Astrocyte (in vitro differentiated cells and primary cell): ENCODE measurements around the gene PLPPR4. TPM values are rescaled to one million over a fixed set of nuclear protein-coding genes. Genes with fewer than 3 reads are reported as not detected.

ENCODE experiments used
- DNase-seq: peaks from one replicate; pipeline ENCODE4 v3.0.0-alpha.2; 2010; ENCODE audit warnings: low read depth
- FAIRE-seq: peaks from 2 replicates; lab custom pipeline; 2011; peaks lifted over from hg19 to GRCh38; lab: Jason Lieb, UNC
- H2AFZ ChIP-seq: 2 replicates; pipeline ENCODE4 v1.6.0; 2012; ENCODE audit warnings: low read depth, low read length, inconsistent platforms
- H3K27ac ChIP-seq: 2 replicates; pipeline ENCODE4 v1.5.1; 2011; ENCODE audit warnings: low read depth, low read length, inconsistent platforms
- H3K27me3 ChIP-seq: 2 replicates; pipeline ENCODE4 v1.6.0; 2011; ENCODE audit warnings: low read length, inconsistent platforms; ENCODE audit not compliant: insufficient read depth
- H3K36me3 ChIP-seq: 2 replicates; pipeline ENCODE4 v1.5.1; 2011; ENCODE audit warnings: low read length, inconsistent platforms; ENCODE audit not compliant: insufficient read depth
- H3K4me1 ChIP-seq: 2 replicates; pipeline ENCODE4 v1.5.1; 2011; ENCODE audit warnings: low read length, inconsistent platforms; ENCODE audit not compliant: insufficient read depth
- H3K4me2 ChIP-seq: 2 replicates; pipeline ENCODE4 v1.6.0; 2012; ENCODE audit warnings: low read length, inconsistent platforms
- H3K4me3 ChIP-seq: 2 replicates; pipeline ENCODE4 v1.5.1; 2011; ENCODE audit warnings: low read depth, mild to moderate bottlenecking, low read length, inconsistent platforms; ENCODE audit not compliant: insufficient read depth
- H3K79me2 ChIP-seq: 2 replicates; pipeline ENCODE4 v1.6.0; 2012; ENCODE audit warnings: mild to moderate bottlenecking, low read length, inconsistent platforms; ENCODE audit not compliant: insufficient read depth
- H3K9ac ChIP-seq: 2 replicates; pipeline ENCODE4 v1.6.0; 2012; ENCODE audit warnings: mild to moderate bottlenecking, low read length, inconsistent platforms
- H3K9me3 ChIP-seq: 2 replicates; pipeline ENCODE4 v1.5.1; 2012; ENCODE audit warnings: low read depth, mild to moderate bottlenecking, low read length, inconsistent platforms; ENCODE audit not compliant: insufficient read depth
- H4K20me1 ChIP-seq: 2 replicates; pipeline ENCODE4 v1.6.0; 2012; ENCODE audit warnings: low read length, inconsistent platforms; ENCODE audit not compliant: insufficient read depth
- H3K27ac Mint-ChIP-seq: one replicate; pipeline ENCODE4 v1.8.0; 2021; ENCODE audit warnings: mild to moderate bottlenecking, mixed read lengths; ENCODE audit not compliant: unreplicated experiment
- H3K27me3 Mint-ChIP-seq: one replicate; pipeline ENCODE4 v1.8.0; 2021; ENCODE audit warnings: low read depth, mixed read lengths; ENCODE audit not compliant: unreplicated experiment
- H3K36me3 Mint-ChIP-seq: one replicate; pipeline ENCODE4 v1.8.0; 2021; ENCODE audit warnings: low read depth, mixed read lengths; ENCODE audit not compliant: unreplicated experiment
- H3K4me1 Mint-ChIP-seq: one replicate; pipeline ENCODE4 v1.8.0; 2021; ENCODE audit warnings: low read depth, mixed read lengths; ENCODE audit not compliant: unreplicated experiment
- H3K4me3 Mint-ChIP-seq: one replicate; pipeline ENCODE4 v1.8.0; 2021; ENCODE audit warnings: mild to moderate bottlenecking, moderate library complexity, mixed read lengths; ENCODE audit not compliant: unreplicated experiment
- H3K9me3 Mint-ChIP-seq: one replicate; pipeline ENCODE4 v1.8.0; 2021; ENCODE audit warnings: mild to moderate bottlenecking, mixed read lengths; ENCODE audit not compliant: unreplicated experiment
- EZH2 ChIP-seq: IDR thresholded peaks from 2 replicates; pipeline ENCODE4 v1.6.1; 2012; ENCODE audit warnings: mild to moderate bottlenecking, low read length, inconsistent platforms; ENCODE audit not compliant: insufficient read depth
- total RNA-seq: library from RNA; stranded (reverse); gene quantifications from 2 replicates; pipeline ENCODE4 v1.2.1, GENCODE V29; 2021
- TF ChIP-seq, protein P1 (sequence below): IDR thresholded peaks from 2 replicates; pipeline ENCODE4 v1.5.1; 2011; ENCODE audit warnings: low read depth, mild to moderate bottlenecking, inconsistent platforms, low read length, moderate library complexity; ENCODE audit not compliant: insufficient read depth

Gene PLPPR4
- total RNA-seq, 1 donor from 2014 or later, result 0.07 TPM

DNA sequence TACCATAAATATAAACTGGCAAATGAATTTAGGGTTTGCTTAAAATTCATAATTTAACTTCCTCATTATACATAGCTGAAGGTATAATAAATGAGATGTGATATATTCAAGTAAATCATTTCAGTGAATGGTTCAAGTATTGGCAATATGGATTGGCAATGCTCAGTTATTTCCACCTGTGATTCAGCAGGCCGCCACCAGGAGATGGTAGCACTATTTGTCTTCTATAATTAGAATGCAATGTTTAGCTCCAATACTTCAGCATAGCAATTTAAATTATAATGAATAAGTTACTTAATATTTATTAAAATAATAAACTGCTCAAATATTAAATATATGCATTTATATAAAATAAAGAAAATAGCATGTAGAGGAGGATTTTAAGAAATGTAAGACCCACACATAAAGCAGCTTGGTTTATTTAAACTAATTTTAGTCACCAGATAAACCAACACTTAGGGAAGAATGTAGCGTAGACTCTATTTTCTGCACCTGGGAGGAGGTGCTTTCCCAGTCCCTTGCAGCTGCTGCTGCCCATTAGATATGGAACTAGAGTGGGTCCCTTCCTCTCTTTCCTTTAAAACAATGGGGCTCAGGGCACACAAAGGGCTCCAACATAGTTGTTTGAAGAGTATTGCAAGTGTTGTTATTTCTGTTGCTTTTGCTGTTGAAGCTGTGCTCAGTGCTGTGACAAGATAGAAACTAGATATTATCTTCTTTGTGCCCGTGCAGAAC is 62.1 kb downstream of the PLPPR4 start:
- Mint-ChIP-seq H3K9me3 (no peaks in the 10 kb centered on the region), H3K27ac (no peak overlapping the region), H3K27me3 (no peaks in the 10 kb centered on the region), H3K4me3 (no peak overlapping the region), H3K4me1 (peaks cover 5% of the 10 kb centered on the region), H3K36me3 (no peaks in the 10 kb centered on the region)
- TF ChIP-seq EZH2, result no peak
- TF ChIP-seq, protein P1, sequence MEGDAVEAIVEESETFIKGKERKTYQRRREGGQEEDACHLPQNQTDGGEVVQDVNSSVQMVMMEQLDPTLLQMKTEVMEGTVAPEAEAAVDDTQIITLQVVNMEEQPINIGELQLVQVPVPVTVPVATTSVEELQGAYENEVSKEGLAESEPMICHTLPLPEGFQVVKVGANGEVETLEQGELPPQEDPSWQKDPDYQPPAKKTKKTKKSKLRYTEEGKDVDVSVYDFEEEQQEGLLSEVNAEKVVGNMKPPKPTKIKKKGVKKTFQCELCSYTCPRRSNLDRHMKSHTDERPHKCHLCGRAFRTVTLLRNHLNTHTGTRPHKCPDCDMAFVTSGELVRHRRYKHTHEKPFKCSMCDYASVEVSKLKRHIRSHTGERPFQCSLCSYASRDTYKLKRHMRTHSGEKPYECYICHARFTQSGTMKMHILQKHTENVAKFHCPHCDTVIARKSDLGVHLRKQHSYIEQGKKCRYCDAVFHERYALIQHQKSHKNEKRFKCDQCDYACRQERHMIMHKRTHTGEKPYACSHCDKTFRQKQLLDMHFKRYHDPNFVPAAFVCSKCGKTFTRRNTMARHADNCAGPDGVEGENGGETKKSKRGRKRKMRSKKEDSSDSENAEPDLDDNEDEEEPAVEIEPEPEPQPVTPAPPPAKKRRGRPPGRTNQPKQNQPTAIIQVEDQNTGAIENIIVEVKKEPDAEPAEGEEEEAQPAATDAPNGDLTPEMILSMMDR, result no peak
- no peak overlapping the region for H3K9ac ChIP-seq
- H3K4me3 ChIP-seq, result no peak overlapping the region
- no peak for DNase-seq
- no peaks in the 10 kb centered on the region for H3K9me3 ChIP-seq
- H3K79me2 ChIP-seq, result no peaks in the 10 kb centered on the region
- H4K20me1 ChIP-seq, result no peaks in the 10 kb centered on the region
- H3K36me3 ChIP-seq, result no peaks in the 10 kb centered on the region
- H3K4me1 ChIP-seq, result no peaks in the 10 kb centered on the region
- FAIRE-seq, result no peak
- H3K4me2 ChIP-seq, result no peak overlapping the region
- no peak overlapping the region for H2AFZ ChIP-seq
- H3K27ac ChIP-seq, result no peak overlapping the region
- H3K27me3 ChIP-seq, result no peaks in the 10 kb centered on the region

DNA sequence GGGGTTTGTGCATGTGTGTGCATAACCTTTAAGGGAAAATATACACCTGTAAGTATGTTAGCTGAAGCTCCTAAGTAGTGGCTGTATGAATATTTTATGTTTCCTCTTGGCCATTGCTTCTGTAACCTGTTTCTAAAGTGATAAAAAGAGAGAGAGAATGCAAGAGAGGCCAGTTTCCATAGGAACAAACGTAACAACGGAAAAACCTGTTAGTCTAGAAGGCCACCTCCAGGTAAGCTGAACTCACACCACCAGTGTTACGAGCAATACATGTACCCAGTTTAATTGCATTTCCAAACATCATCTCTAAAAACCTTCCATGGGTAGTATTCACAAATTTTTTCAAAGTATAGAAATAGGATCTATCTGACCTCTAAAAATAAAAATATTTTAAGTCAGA is 63.1 kb downstream of the PLPPR4 start:
- H3K27me3 Mint-ChIP-seq, result no peaks in the 10 kb centered on the region
- H3K4me3 ChIP-seq, result no peak overlapping the region
- peaks cover 5% of the 10 kb centered on the region for H3K4me1 Mint-ChIP-seq
- no peak overlapping the region for H2AFZ ChIP-seq
- no peaks in the 10 kb centered on the region for H3K4me1 ChIP-seq
- no peak overlapping the region for H3K9ac ChIP-seq
- no peaks in the 10 kb centered on the region for H3K9me3 Mint-ChIP-seq
- H3K36me3 ChIP-seq, result no peaks in the 10 kb centered on the region
- H4K20me1 ChIP-seq, result no peaks in the 10 kb centered on the region
- DNase-seq (no peak), FAIRE-seq (no peak)
- no peak overlapping the region for H3K27ac ChIP-seq
- H3K27me3 ChIP-seq, result no peaks in the 10 kb centered on the region
- H3K9me3 ChIP-seq, result no peaks in the 10 kb centered on the region
- H3K27ac Mint-ChIP-seq, result no peak overlapping the region
- H3K79me2 ChIP-seq, result no peaks in the 10 kb centered on the region
- H3K4me2 ChIP-seq, result no peak overlapping the region
- H3K36me3 Mint-ChIP-seq, result no peaks in the 10 kb centered on the region
- no peak overlapping the region for H3K4me3 Mint-ChIP-seq
- TF ChIP-seq, protein P1, result no peak
- no peak for TF ChIP-seq EZH2

DNA sequence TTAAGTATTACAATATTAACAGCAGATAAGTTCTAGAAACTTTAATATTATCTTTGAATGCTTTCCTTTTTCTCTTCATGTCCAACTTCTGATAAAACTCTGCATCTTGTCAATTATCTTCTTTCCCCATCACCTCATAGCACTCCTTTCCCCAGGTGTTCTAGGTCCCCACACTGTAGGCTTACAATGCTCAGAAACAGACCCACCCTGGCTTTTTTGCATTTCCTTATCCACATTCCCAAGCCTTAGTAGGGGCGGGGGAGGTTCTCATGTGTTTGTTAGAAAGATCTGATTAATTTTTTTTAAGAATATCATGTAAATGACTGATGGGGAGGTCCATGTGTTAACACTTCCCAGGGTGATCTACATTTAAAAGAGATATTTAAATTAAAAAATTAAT is 63.9 kb downstream of the PLPPR4 start:
- Histone ChIP-seq H3K4me2 (no peak overlapping the region), H3K9ac (no peak overlapping the region), H3K36me3 (no peaks in the 10 kb centered on the region), H3K9me3 (no peaks in the 10 kb centered on the region), H3K79me2 (no peaks in the 10 kb centered on the region), H3K4me1 (no peaks in the 10 kb centered on the region), H4K20me1 (no peaks in the 10 kb centered on the region), H3K4me3 (no peak overlapping the region), H3K27ac (no peak overlapping the region), H2AFZ (no peak overlapping the region), H3K27me3 (no peaks in the 10 kb centered on the region)
- DNase-seq (no peak), FAIRE-seq (no peak)
- TF ChIP-seq EZH2, result no peak
- TF ChIP-seq, protein P1, result no peak
- H3K27ac Mint-ChIP-seq, result no peak overlapping the region
- H3K36me3 Mint-ChIP-seq, result no peaks in the 10 kb centered on the region
- H3K4me3 Mint-ChIP-seq, result no peak overlapping the region
- H3K27me3 Mint-ChIP-seq, result no peaks in the 10 kb centered on the region
- H3K9me3 Mint-ChIP-seq, result no peaks in the 10 kb centered on the region
- peaks cover 5% of the 10 kb centered on the region for H3K4me1 Mint-ChIP-seq
